Pancreas (tissue), 10 donors: ENCODE data around the gene TMEM191B. TPM values are rescaled to one million over a fixed set of nuclear protein-coding genes. Genes with fewer than 3 reads are reported as not detected.
A peak's percentile ranks its signal among the peaks of the same experiment; 100 is the strongest.
"Not testable (repeated sequence)": the region's sequence is repeated elsewhere in the genome, so short reads cannot be mapped to it uniquely, and the experiment has no call there.

ENCODE experiments used
- ATAC-seq, 4 donors: fragments of 200-7000 bp; cut with Tn5 transposase; one replicate each; pipeline versions ENCODE4 v1.8.0 to v1.9.1; 2020; ENCODE audit warnings: mild to moderate bottlenecking in 4 of 4, moderate library complexity in 4 of 4
- DNase-seq, 6 donors: peaks; one replicate each; pipeline ENCODE4 v3.0.0-alpha.2; 2020
- FAIRE-seq: peaks from 2 replicates; lab custom pipeline; 2012; peaks lifted over from hg19 to GRCh38; lab: Jason Lieb, UNC
- H3K27ac ChIP-seq, 4 donors: fragments of 200-600 bp; sonication (generic); 1 replicate in 3 of 4; 2 replicates in 1 of 4; pipeline versions ENCODE4 v1.5.0 to v1.8.0; 2020
- H3K27me3 ChIP-seq, 4 donors: fragments of 200-600 bp; one replicate each; pipeline ENCODE4 v1.8.0; 2021
- H3K36me3 ChIP-seq, 3 donors: fragments of 200-600 bp; sonication (generic) in 1 of 3; one replicate each; pipeline versions ENCODE4 v1.5.0 to v1.8.0; 2020 to 2021
- H3K4me1 ChIP-seq, 3 donors: fragments of 200-600 bp; one replicate each; pipeline ENCODE4 v1.8.0; 2021
- H3K4me3 ChIP-seq, 4 donors: fragments of 200-600 bp; sonication (generic) in 2 of 4; one replicate each; pipeline versions ENCODE4 v1.5.0 to v1.8.0; 2020 to 2021
- H3K9me3 ChIP-seq, 4 donors: fragments of 200-600 bp; one replicate each; pipeline ENCODE4 v1.8.0; 2021
- WGBS, 2 donors: extraction: QIAGEN DNeasy Blood & Tissue Kit; methylation state at CpG; one replicate each; pipeline ENCODE4 v1.1.7; 2013; 5-methylcytosine and 5-hydroxymethylcytosine counted together
- intact Hi-C, 3 donors: fragments of 100-400 bp; cut with DNase I; formaldehyde crosslinking; loops; one replicate each; pipeline versions ENCODE4 v1.11.1 to v1.14.2; 2022
- polyA plus RNA-seq, 2 donors: library from polyadenylated mRNA; stranded (reverse); fragments of 200-250 nt; gene quantifications; one replicate each; pipeline ENCODE4 v1.2.3, GENCODE V29; 2013
- total RNA-seq, 6 donors: library from RNA; stranded (reverse); fragmentation: NEBNext Ultra II Directional in 4 of 6; extraction: Animal tissue kit (Norgen Biotek cat#: 25700) in 4 of 6; gene quantifications; one replicate each; pipeline versions ENCODE4 v1.2.1 to v1.2.4, GENCODE V29; 2021 to 2023
- donor health status: healthy with polysubstance abuse.
- donor health status: DM: no; HTN: no; CAD: no; lungs with moderate emphysema.
- donor health status: DM: no; HTN: no; CAD: no.
- donor health status: control.
- donor health status: control.
- donor health status: Bipolar disorder and iron deficiency.
- donor health status: DM: yes; HTN: yes; CAD: no.
- donor health status: DM: no; HTN: no; CAD: no.
- donor health status: DM: no; HTN: no; CAD: no.
- donor health status: DM: yes; HTN: yes; CAD: no.

TMEM191B gene
- total and polyA plus RNA-seq, 8 donors = 0.28 to 1.6 (median 0.69) TPM; not detected in 3

- H3K9me3 ChIP-seq, H3K27ac ChIP-seq, intact Hi-C loops, ATAC-seq, H3K27me3 ChIP-seq, H3K36me3 ChIP-seq, FAIRE-seq, H3K4me1 ChIP-seq, DNase-seq, H3K4me3 ChIP-seq: not testable (repeated sequence)
- 83% methylated on average over 2 of the region's 12 CpGs; no CpG with 5 or more reads in 1 of the 2 donors for WGBS, 2 donors
Observed at GRCh38 chr22:18534315-18534714, 6.7 kb downstream of the TMEM191B start.

GRCh38 chr22:18539994-18540393 is 12.4 kb downstream of the TMEM191B start:
- H3K4me1 ChIP-seq, FAIRE-seq, intact Hi-C loops, H3K27ac ChIP-seq, H3K4me3 ChIP-seq, H3K27me3 ChIP-seq, H3K36me3 ChIP-seq, H3K9me3 ChIP-seq, ATAC-seq: not testable (repeated sequence)
- peak in 1 of 6 donors; percentile 14 for DNase-seq
- WGBS, 2 donors = 92 to 93% methylated on average over 4 to 5 of the region's 6 CpGs

GRCh38 chr22:18543400-18543799 is 15.8 kb downstream of the TMEM191B start:
- FAIRE-seq, DNase-seq, H3K27me3 ChIP-seq, H3K4me1 ChIP-seq, intact Hi-C loops, H3K4me3 ChIP-seq, H3K27ac ChIP-seq, H3K9me3 ChIP-seq, H3K36me3 ChIP-seq: not testable (repeated sequence)
- WGBS, 2 donors = no CpG with 5 or more reads among the region's 11 CpGs
- peak in 2 of 4 donors; percentile 65 to 69 for ATAC-seq

GRCh38 chr22:18544615-18545014 is 17.0 kb downstream of the TMEM191B start:
- H3K4me3 ChIP-seq, H3K27ac ChIP-seq, H3K9me3 ChIP-seq, DNase-seq, H3K4me1 ChIP-seq, H3K36me3 ChIP-seq, FAIRE-seq, H3K27me3 ChIP-seq, ATAC-seq, intact Hi-C loops: not testable (repeated sequence)
- WGBS, 2 donors = 97% methylated on average over 5 of the region's 13 CpGs; no CpG with 5 or more reads in 1 of the 2 donors

- not testable (repeated sequence) for ATAC-seq
Observed at GRCh38 chr22:18549458-18550179, 22.0 kb downstream of the TMEM191B start.

GRCh38 chr22:18551046-18551445 is 23.4 kb downstream of the TMEM191B start:
- H3K36me3 ChIP-seq, ATAC-seq, H3K4me1 ChIP-seq, FAIRE-seq, H3K9me3 ChIP-seq, DNase-seq, H3K4me3 ChIP-seq, intact Hi-C loops, H3K27me3 ChIP-seq, H3K27ac ChIP-seq: not testable (repeated sequence)
- 74 to 97% methylated on average over 2 of the region's 7 CpGs for WGBS, 2 donors

More at GRCh38 chr22:18549458-18550179, 22.0 kb downstream of the TMEM191B start:
- H3K4me1 ChIP-seq, H3K4me3 ChIP-seq, H3K27ac ChIP-seq, intact Hi-C loops, H3K27me3 ChIP-seq, H3K9me3 ChIP-seq, DNase-seq, FAIRE-seq, H3K36me3 ChIP-seq: not testable (repeated sequence)
- WGBS, 2 donors = 85 to 93% methylated on average over 3 to 10 of the region's 13 CpGs

- H3K27me3 ChIP-seq, DNase-seq, FAIRE-seq, H3K4me1 ChIP-seq, H3K9me3 ChIP-seq, H3K36me3 ChIP-seq, H3K27ac ChIP-seq, intact Hi-C loops, H3K4me3 ChIP-seq: not testable (repeated sequence)
- ATAC-seq = peak in 1 of 4 donors; percentile 22
- no CpG with 5 or more reads among the region's 19 CpGs for WGBS, 2 donors
Observed at GRCh38 chr22:18552839-18553597, 25.4 kb downstream of the TMEM191B start.

- peak in 1 of 6 donors; percentile 83 for DNase-seq
- H3K4me1 ChIP-seq, FAIRE-seq, H3K4me3 ChIP-seq, intact Hi-C loops, H3K27ac ChIP-seq, H3K9me3 ChIP-seq, H3K27me3 ChIP-seq, H3K36me3 ChIP-seq: not testable (repeated sequence)
- no CpG with 5 or more reads among the region's 22 CpGs for WGBS, 2 donors
- peak; percentile 66 to 80 (median 72) for ATAC-seq
Observed at GRCh38 chr22:18554280-18555256, 27.0 kb downstream of the TMEM191B start.

GRCh38 chr22:18558516-18558915 is 30.9 kb downstream of the TMEM191B start:
- intact Hi-C loops, FAIRE-seq, H3K4me1 ChIP-seq, H3K27me3 ChIP-seq, H3K36me3 ChIP-seq, H3K27ac ChIP-seq, H3K9me3 ChIP-seq, H3K4me3 ChIP-seq, DNase-seq: not testable (repeated sequence)
- ATAC-seq = peak; percentile 77 to 88 (median 82)
- WGBS, 2 donors = no CpG with 5 or more reads among the region's 4 CpGs

- DNase-seq, FAIRE-seq, H3K4me1 ChIP-seq, H3K27me3 ChIP-seq, H3K27ac ChIP-seq, intact Hi-C loops, H3K9me3 ChIP-seq, H3K4me3 ChIP-seq, H3K36me3 ChIP-seq: not testable (repeated sequence)
- WGBS, 2 donors = no CpG with 5 or more reads among the region's 6 CpGs
- peak; percentile 13 to 46 (median 39) for ATAC-seq
Observed at GRCh38 chr22:18558939-18559338, 31.3 kb downstream of the TMEM191B start.
